Breast epithelium (tissue), 3 donors: ENCODE data around the gene RRP1.

Experiments
- CTCF ChIP-seq, 3 donors: fragments of 450-650 bp; IDR thresholded peaks; one replicate each; pipeline ENCODE4 v1.5.1; 2016 to 2017; ENCODE audit warnings: antibody characterized with exemption in 3 of 3, mild to moderate bottlenecking in 3 of 3, moderate library complexity in 3 of 3
- POLR2A ChIP-seq: fragments of 450-650 bp; IDR thresholded peaks from one replicate; pipeline ENCODE4 v1.6.1; 2016; ENCODE audit warnings: antibody characterized with exemption, mild to moderate bottlenecking, moderate library complexity
- POLR2AphosphoS5 ChIP-seq, 3 donors: sonication (generic); formaldehyde crosslinking; IDR thresholded peaks; one replicate each; pipeline ENCODE4 v1.6.1; 2017; ENCODE audit warnings: antibody characterized with exemption in 3 of 3

DNA sequence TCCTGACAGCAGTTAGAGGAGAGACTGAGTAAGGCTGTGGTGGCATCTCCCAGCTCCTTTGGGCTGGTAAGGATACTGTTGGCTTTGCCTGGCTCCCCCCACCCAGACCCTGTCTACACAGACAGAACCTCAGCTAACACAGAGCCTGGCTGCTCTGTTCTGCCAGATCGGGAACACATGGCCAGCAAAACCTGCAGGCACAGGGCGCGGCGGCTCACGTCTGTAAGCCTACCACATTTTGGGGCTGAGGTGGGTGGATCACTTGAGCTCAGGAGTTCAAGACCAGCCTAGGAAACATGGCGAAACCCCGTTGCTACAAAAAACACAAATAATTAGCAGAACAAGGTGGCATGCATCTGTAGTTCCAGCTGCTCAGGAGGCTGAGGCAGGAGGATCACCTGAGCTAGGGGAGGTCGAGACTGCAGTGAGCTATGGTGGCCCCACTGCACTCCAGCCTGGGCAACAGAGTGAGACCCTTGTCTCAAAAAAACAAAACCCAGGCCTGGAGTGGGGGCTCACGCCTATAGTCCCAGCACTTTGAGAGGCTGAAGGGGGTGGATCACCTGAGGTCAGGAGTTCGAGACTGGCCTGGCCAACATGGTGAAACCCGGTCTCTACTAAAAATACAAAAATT lies 19.9 kb upstream of the RRP1 start:
- no peak for TF ChIP-seq CTCF (IDR thresholded peaks at IDR 0.05)
- no peak for TF ChIP-seq POLR2A
- TF ChIP-seq POLR2AphosphoS5 (IDR thresholded peaks at IDR 0.05), result no peak
